Endothelial cell of umbilical vein (primary cell): ENCODE measurements around the gene SVIL. TPM values are rescaled to one million over a fixed set of nuclear protein-coding genes. Genes with fewer than 3 reads are reported as not detected.
A peak's percentile ranks its signal among the peaks of the same experiment; 100 is the strongest.

Experiments
- BruUV-seq: library from RNA; stranded (reverse); fragments of 400-500 nt; replicated peaks from 2 replicates; lab custom pipeline; 2021; lab: Mats Ljungman, UMichigan
- CTCF ChIA-PET: fragments of 300-600, 350-600 bp; sonication (Branson Sonifier 250); formaldehyde crosslinking; loops from one replicate; lab custom pipeline; 2021; ENCODE audit warnings: antibody characterized with exemption, inconsistent platforms; lab: Charles Lee
- POLR2A ChIA-PET: fragments of 300-600, 350-600 bp; sonication (Branson Sonifier 250); formaldehyde crosslinking; loops from one replicate; lab custom pipeline; 2021; ENCODE audit warnings: antibody characterized with exemption, inconsistent platforms; lab: Charles Lee
- DNase-seq: peaks from one replicate; pipeline ENCODE4 v3.0.0-alpha.2; 2011; ENCODE audit warnings: low read depth, low spot score
- FAIRE-seq: peaks from 2 replicates; lab custom pipeline; 2011; peaks lifted over from hg19 to GRCh38; lab: Jason Lieb, UNC
- H2AFZ ChIP-seq: 2 replicates; pipeline ENCODE4 v1.6.0; 2012; ENCODE audit warnings: low read depth, low read length, control low read depth, inconsistent platforms
- H3K27ac ChIP-seq: 2 replicates; pipeline ENCODE4 v1.5.1; 2011; ENCODE audit warnings: low read depth, mild to moderate bottlenecking, control low read depth, low read length, moderate library complexity; ENCODE audit not compliant: insufficient read depth
- H3K27me3 ChIP-seq, 2 experiments: 2 replicates each; pipeline versions ENCODE4 v1.6.0 to v1.6.1; 2011; ENCODE audit warnings: low read length in 2 of 2, mixed read lengths in 1 of 2; ENCODE audit not compliant: control insufficient read depth in 2 of 2, insufficient read depth in 2 of 2
- H3K36me3 ChIP-seq, 2 experiments: 2 replicates in 1 of 2; 3 replicates in 1 of 2; pipeline ENCODE4 v1.5.1; 2011; ENCODE audit warnings: low read length in 2 of 2, mild to moderate bottlenecking in 1 of 2, moderate library complexity in 1 of 2; ENCODE audit not compliant: control insufficient read depth in 2 of 2, insufficient read depth in 2 of 2; ENCODE audit errors: extremely low read depth in 1 of 2
- H3K4me1 ChIP-seq: 3 replicates; pipeline ENCODE4 v1.5.1; 2011; ENCODE audit warnings: mild to moderate bottlenecking, low read length; ENCODE audit not compliant: control insufficient read depth, insufficient read depth; ENCODE audit errors: extremely low read depth
- H3K4me2 ChIP-seq: 2 replicates; pipeline ENCODE4 v1.6.1; 2011; ENCODE audit warnings: low read length, control low read depth, mixed read lengths; ENCODE audit not compliant: insufficient read depth
- H3K4me3 ChIP-seq, 3 experiments: fragments of 200-600 bp in 1 of 3; sonication (generic), shearing (Covaris generic) in 1 of 3; replicated peaks in 1 of 3; 2 replicates each; pipeline ENCODE4 v1.5.1; 2011 to 2016; ENCODE audit warnings: control low read depth in 3 of 3, low read length in 3 of 3, mild to moderate bottlenecking in 2 of 3, inconsistent platforms in 1 of 3, low read depth in 1 of 3, moderate library complexity in 1 of 3; ENCODE audit not compliant: insufficient read depth in 1 of 3
- H3K79me2 ChIP-seq: 2 replicates; pipeline ENCODE4 v1.6.0; 2012; ENCODE audit warnings: low read length, inconsistent platforms; ENCODE audit not compliant: control insufficient read depth, insufficient read depth
- H3K9ac ChIP-seq: replicated peaks from 2 replicates; pipeline ENCODE3; 2011; ENCODE audit warnings: low read length, control low read depth; ENCODE audit not compliant: insufficient read depth; ENCODE audit errors: extremely low read depth
- H3K9me1 ChIP-seq: replicated peaks from 3 replicates; pipeline ENCODE4 v1.6.0; 2011; ENCODE audit warnings: mild to moderate bottlenecking, low read length; ENCODE audit not compliant: control insufficient read depth, insufficient read depth; ENCODE audit errors: extremely low read depth
- H3K9me3 ChIP-seq: replicated peaks from 2 replicates; pipeline ENCODE4 v1.5.1; 2012; ENCODE audit warnings: low read length, inconsistent platforms; ENCODE audit not compliant: control insufficient read depth, insufficient read depth
- H4K20me1 ChIP-seq: replicated peaks from 2 replicates; pipeline ENCODE3; 2011; ENCODE audit warnings: mild to moderate bottlenecking, low read length; ENCODE audit not compliant: control insufficient read depth, insufficient read depth; ENCODE audit errors: extremely low read depth
- CTCF ChIP-seq, 2 donors: IDR thresholded peaks; 1 replicate in 1 of 2; 2 replicates in 1 of 2; pipeline ENCODE4 v1.5.1; 2011; ENCODE audit warnings: low read length in 2 of 2, mild to moderate bottlenecking in 2 of 2, moderate library complexity in 2 of 2, control low read depth in 1 of 2, inconsistent platforms in 1 of 2, low read depth in 1 of 2; ENCODE audit not compliant: insufficient read depth in 1 of 2; ENCODE audit errors: extremely low read depth in 1 of 2
- EZH2 ChIP-seq: IDR thresholded peaks from 2 replicates; pipeline ENCODE4 v1.6.1; 2012; ENCODE audit warnings: borderline replicate concordance, low read depth, mild to moderate bottlenecking, moderate library complexity, low read length, inconsistent platforms; ENCODE audit not compliant: severe bottlenecking
- FOS ChIP-seq: IDR thresholded peaks from 2 replicates; pipeline ENCODE4 v1.6.1; 2011; ENCODE audit warnings: mild to moderate bottlenecking, low read length, moderate library complexity, borderline replicate concordance; ENCODE audit not compliant: insufficient read depth
- GATA2 ChIP-seq: IDR thresholded peaks from 2 replicates; pipeline ENCODE4 v1.7.0; 2011; ENCODE audit warnings: low read depth, mild to moderate bottlenecking, moderate library complexity, mixed read lengths, low read length; ENCODE audit not compliant: insufficient read length, insufficient read depth
- JUN ChIP-seq: IDR thresholded peaks from 2 replicates; pipeline ENCODE4 v1.6.1; 2011; ENCODE audit warnings: borderline replicate concordance, low read depth; ENCODE audit not compliant: insufficient read length, insufficient read depth
- MAX ChIP-seq: IDR thresholded peaks from 2 replicates; pipeline ENCODE4 v1.6.1; 2011; ENCODE audit not compliant: insufficient read depth, insufficient read length
- MYC ChIP-seq: IDR thresholded peaks from one replicate; pipeline ENCODE4 v1.6.1; 2011; ENCODE audit warnings: mild to moderate bottlenecking, low read depth, low read length
- POLR2A ChIP-seq: IDR thresholded peaks from 2 replicates; pipeline ENCODE4 v1.6.1; 2012; ENCODE audit warnings: low read depth, mild to moderate bottlenecking, control low read depth, low read length
- POLR2AphosphoS5 ChIP-seq: IDR thresholded peaks from 2 replicates; pipeline ENCODE4 v1.6.1; 2012; ENCODE audit warnings: low read depth, mild to moderate bottlenecking, control low read depth, low read length, moderate library complexity; ENCODE audit not compliant: insufficient read depth
- dilution Hi-C: fragments of 300-500 bp; cut with MboI; formaldehyde crosslinking; loops from one replicate; pipeline ENCODE4 v1.15.0; 2019; ENCODE audit warnings: low sequenced_read_pairs; ENCODE audit not compliant: extremely low pct_ligation_motif_present
- intact Hi-C: fragments of 100-400 bp; cut with micrococcal nuclease; formaldehyde crosslinking; loops from one replicate; pipeline ENCODE4 v1.10.0; 2022
- polyA plus RNA-seq, 4 experiments: library from polyadenylated mRNA; depleted of rRNA in 3 of 4; stranded (reverse) in 3 of 4; unstranded in 1 of 4; fragments of >200 nt; gene quantifications; 2 replicates each; pipeline versions ENCODE4 v1.2.1 to v1.2.3, GENCODE V29; 2011 to 2012; ENCODE audit warnings: missing spikeins in 1 of 4
- total RNA-seq: library from RNA; stranded (reverse); gene quantifications from 2 replicates; pipeline ENCODE4 v1.2.3, GENCODE V29; 2021

Gene SVIL
- total and polyA plus RNA-seq, 2 donors (not counting 3 experiments of a cell fraction or from before 2014, with no cell fraction given), result 22.6 to 70.7 TPM

- H3K4me3 ChIP-seq, result no peak overlapping the region
- BruUV-seq, result no TSS peak
Measured at GRCh38 chr10:29634105-29634504, 666 bp downstream of the SVIL start.

More at GRCh38 chr10:29634105-29634504, 666 bp downstream of the SVIL start:
- no peak overlapping the region for H2AFZ ChIP-seq
- POLR2A ChIA-PET, result no interaction called here
- no peaks in the 10 kb centered on the region for H3K36me3 ChIP-seq
- TF ChIP-seq MYC, result no peak
- no peak for TF ChIP-seq POLR2AphosphoS5
- TF ChIP-seq MAX, result no peak
- TF ChIP-seq FOS, result no peak
- no peak for TF ChIP-seq JUN
- TF ChIP-seq EZH2, result no peak
- no peak for TF ChIP-seq POLR2A
- no peak for TF ChIP-seq CTCF (IDR thresholded peaks at IDR 0.05; ENCODE audit: extremely low read depth in 1 of 2, insufficient read depth in 1 of 2, low read depth in 1 of 2, low read length in 2 of 2)
- TF ChIP-seq GATA2, result no peak
- H3K9me1 ChIP-seq, result no peaks in the 10 kb centered on the region
- H3K79me2 ChIP-seq, result peaks cover 4% of the 10 kb centered on the region
- H3K4me2 ChIP-seq, result no peak overlapping the region
- no peaks in the 10 kb centered on the region for H3K9me3 ChIP-seq
- peaks cover 37% of the 10 kb centered on the region for H3K4me1 ChIP-seq
- no peaks in the 10 kb centered on the region for H4K20me1 ChIP-seq
- H3K27ac ChIP-seq, result no peak overlapping the region
- DNase-seq (peak; percentile 53), FAIRE-seq (no peak)
- CTCF ChIA-PET, result interaction anchor here (1.1 kb wide), 1 partner anchor 10 kb away, joined by 7 read pairs; no protein-coding TSS in a partner anchor
- H3K27me3 ChIP-seq, result no peaks in the 10 kb centered on the region
- intact Hi-C loops (no loop called here), dilution Hi-C loops (no loop called here)
- H3K9ac ChIP-seq, result no peak overlapping the region
